GM18868 (cell line): Measurements from ENCODE around the gene KMT2D.

Source experiments
- ATAC-seq: cut with Tn5 transposase; IDR thresholded peaks from one replicate; pipeline ENCODE4 v1.9.1; 2021; ENCODE audit warnings: mild to moderate bottlenecking, moderate library complexity; ENCODE audit not compliant: unreplicated experiment

KMT2D gene

GRCh38 chr12:49052451-49053208 lies 8.0 kb downstream of the KMT2D start:
- ATAC-seq: no peak

- no peak for ATAC-seq
Measured at GRCh38 chr12:49051777-49052438, 8.7 kb downstream of the KMT2D start.

- no peak for ATAC-seq
Measured at GRCh38 chr12:49051373-49051764, 9.2 kb downstream of the KMT2D start.

- ATAC-seq: no peak
Measured at GRCh38 chr12:49050507-49051372, 9.9 kb downstream of the KMT2D start.

- ATAC-seq: no peak
Measured at GRCh38 chr12:49049566-49050224, 10.9 kb downstream of the KMT2D start.

- no peak for ATAC-seq
Measured at GRCh38 chr12:49048953-49049352, 11.6 kb downstream of the KMT2D start.

GRCh38 chr12:49046129-49046895 lies 14.3 kb downstream of the KMT2D start:
- no peak for ATAC-seq

GRCh38 chr12:49044660-49045059 lies 15.9 kb downstream of the KMT2D start:
- no peak for ATAC-seq

GRCh38 chr12:49043856-49044258 lies 16.7 kb downstream of the KMT2D start:
- no peak for ATAC-seq

- no peak for ATAC-seq
Measured at GRCh38 chr12:49043241-49043640, 17.4 kb downstream of the KMT2D start.

- no peak for ATAC-seq
Measured at GRCh38 chr12:49041881-49042484, 18.6 kb downstream of the KMT2D start.

- ATAC-seq: no peak
Measured at GRCh38 chr12:49041036-49041880, 19.3 kb downstream of the KMT2D start.

- no peak for ATAC-seq
Measured at GRCh38 chr12:49040364-49040855, 20.2 kb downstream of the KMT2D start.

- ATAC-seq: no peak
Measured at GRCh38 chr12:49039421-49040363, 20.9 kb downstream of the KMT2D start.

- ATAC-seq: no peak
Measured at GRCh38 chr12:49038291-49038955, 22.2 kb downstream of the KMT2D start.

GRCh38 chr12:49037947-49038237 lies 22.7 kb downstream of the KMT2D start:
- no peak for ATAC-seq
